G401 (cell line): Measurements from ENCODE around the gene DENND4A. TPM values are rescaled to one million over a fixed set of nuclear protein-coding genes. Genes with fewer than 3 reads are reported as not detected.
"Not testable (repeated sequence)": the region's sequence is repeated elsewhere in the genome, so short reads cannot be mapped to it uniquely, and the experiment has no call there.

Experiments
- DNase-seq: peaks from one replicate; pipeline ENCODE4 v3.0.0-alpha.2; 2015; ENCODE audit warnings: low spot score
- in situ Hi-C: cut with HindIII; loops from 2 replicates; pipeline ENCODE4 v1.10.0; 2016; ENCODE audit warnings: low sequenced_read_pairs, mixed read lengths
- total RNA-seq: library from RNA; depleted of rRNA; stranded (reverse); fragments of >200 nt; shearing (Covaris generic); gene quantifications from 2 replicates; pipeline ENCODE4 v1.2.3, GENCODE V29; 2014

DENND4A gene
- total RNA-seq, 1 experiment from 2014 or later = 12.2 TPM

- in situ Hi-C loops = no loop called here
- DNase-seq = no peak
These were observed 30.2 kb upstream of the DENND4A start for GRCh38 chr15:65822316-65822715.

DNA sequence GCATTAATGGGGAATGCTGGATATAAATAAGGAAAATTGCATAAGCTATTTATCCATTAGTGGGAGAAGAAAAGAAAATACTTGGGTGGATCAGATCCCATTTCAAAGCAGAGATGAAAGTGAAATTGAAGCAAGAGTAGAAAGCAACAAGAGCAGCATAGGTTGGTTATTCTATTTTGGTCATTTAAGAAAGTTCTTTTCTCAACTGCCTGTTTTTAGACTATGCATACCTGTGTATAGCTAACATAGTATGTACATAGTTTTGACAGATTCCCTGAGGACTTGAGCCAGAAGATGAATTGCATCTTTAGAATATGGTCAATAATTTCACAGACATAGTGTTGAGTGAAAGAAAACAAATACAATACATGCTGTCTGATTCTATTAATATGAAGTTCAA, 29.0 kb upstream of the DENND4A start:
- DNase-seq = no peak
- in situ Hi-C loops = no loop called here

GRCh38 chr15:65819563-65819960, 27.5 kb upstream of the DENND4A start:
- in situ Hi-C loops = no loop called here

GRCh38 chr15:65818927-65819562, 27.0 kb upstream of the DENND4A start:
- in situ Hi-C loops = no loop called here
- no peak for DNase-seq

More at GRCh38 chr15:65819563-65819960, 27.5 kb upstream of the DENND4A start:
- DNase-seq = no peak

GRCh38 chr15:65816441-65816840, 24.3 kb upstream of the DENND4A start:
- in situ Hi-C loops = no loop called here
- no peak for DNase-seq

DNA sequence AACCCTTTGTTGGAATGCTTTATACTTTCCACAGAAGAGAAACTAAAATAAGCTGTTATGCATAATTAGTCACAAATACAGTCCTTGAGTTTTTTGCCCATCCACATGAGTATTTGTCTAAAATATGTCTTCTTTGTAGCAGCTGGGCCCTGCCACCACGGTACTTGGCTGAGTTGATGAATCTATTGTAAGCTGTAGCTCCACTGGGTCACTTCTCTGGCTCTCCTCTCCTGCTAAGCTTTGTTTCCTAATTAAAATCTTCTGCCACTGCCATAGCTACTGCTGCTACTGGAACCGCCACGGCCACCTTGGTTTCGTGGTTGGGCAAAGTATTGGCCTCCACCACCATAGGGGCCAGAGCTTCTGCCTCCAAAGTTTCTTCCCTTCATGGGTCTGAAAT, 23.9 kb upstream of the DENND4A start:
- in situ Hi-C loops, DNase-seq: not testable (repeated sequence)

- in situ Hi-C loops, DNase-seq: not testable (repeated sequence)
These were observed 22.2 kb upstream of the DENND4A start for GRCh38 chr15:65814271-65814670.

- in situ Hi-C loops = no loop called here
- DNase-seq = no peak
These were observed 20.8 kb upstream of the DENND4A start for GRCh38 chr15:65812916-65813315.

DNA sequence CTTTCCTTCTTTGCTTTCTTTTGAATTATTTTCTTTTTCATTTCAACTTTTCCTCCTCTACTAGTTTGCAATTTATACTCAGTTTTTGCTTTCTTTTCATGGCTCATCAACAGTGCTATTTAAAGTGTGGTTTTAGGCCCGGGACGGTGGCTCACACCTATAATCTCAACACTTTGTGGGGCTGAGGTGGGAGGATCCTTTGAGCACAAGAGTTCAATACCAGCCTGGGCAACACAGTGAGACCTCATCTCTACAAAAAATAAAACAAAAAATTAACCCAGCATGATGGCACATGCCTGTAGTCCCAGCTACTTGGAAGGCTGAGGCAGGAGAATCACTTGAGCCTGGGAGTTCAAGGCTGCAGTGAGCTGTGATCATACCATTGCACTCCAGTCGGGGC, 20.4 kb upstream of the DENND4A start:
- in situ Hi-C loops = no loop called here
- DNase-seq = no peak

DNA sequence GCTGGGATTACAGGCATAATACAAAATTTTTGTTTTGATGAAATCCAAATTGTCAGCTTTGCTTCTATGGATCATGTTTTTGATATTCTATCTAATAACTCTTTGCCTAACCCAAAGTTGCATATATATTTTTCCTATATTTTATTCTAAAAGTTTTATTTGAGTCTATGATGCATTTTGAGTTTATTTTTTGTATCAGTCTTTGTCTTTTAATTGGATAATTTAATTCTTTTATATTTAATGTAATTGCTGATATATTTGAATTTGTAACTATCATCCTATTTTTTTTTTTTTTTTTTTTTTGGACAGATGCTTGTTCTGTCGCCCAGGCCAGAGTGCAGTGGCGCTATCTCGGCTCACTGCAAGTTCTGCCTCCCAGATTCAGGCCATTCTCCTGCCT, 19.7 kb upstream of the DENND4A start:
- no peak for DNase-seq
- in situ Hi-C loops = no loop called here

DNA sequence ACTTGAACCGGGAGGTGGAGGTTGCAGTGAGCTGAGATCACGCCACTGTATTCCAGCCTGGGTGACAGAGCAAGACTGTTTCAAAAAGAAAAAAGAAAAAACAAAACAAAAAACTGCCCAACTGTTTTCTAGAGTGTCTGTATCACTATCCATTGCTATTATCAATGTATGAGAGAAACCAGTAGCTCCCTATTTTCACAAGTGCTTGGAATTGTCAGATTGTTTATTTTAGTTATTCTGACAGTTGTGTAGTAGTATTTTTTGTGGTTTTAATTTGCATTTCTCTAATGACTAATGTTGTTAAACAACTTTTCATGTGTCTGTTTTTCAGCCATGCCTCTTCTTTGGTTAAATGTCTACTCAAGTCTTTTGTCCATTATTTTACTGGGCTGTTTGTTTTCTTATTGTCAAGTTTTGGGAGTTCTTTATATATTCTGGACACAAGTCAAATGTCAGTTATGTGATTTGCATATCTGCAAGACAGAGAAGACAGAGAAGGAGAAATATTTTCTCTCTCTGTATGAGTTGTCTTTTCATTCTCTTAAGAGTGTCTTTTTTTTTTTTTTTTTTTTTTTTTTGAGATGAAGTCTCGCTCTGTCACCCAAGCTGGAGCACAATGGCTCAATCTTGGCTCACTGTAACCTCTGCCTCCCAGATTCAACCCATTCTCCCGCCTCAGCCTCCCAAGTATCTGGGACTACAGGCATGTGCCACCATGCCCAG, 19.1 kb upstream of the DENND4A start:
- DNase-seq, in situ Hi-C loops: not testable (repeated sequence)

- in situ Hi-C loops = no loop called here
- no peak for DNase-seq
These were observed 14.3 kb upstream of the DENND4A start for GRCh38 chr15:65806397-65806796.

GRCh38 chr15:65805019-65805745, 13.1 kb upstream of the DENND4A start:
- in situ Hi-C loops = no loop called here
- DNase-seq = no peak

DNA sequence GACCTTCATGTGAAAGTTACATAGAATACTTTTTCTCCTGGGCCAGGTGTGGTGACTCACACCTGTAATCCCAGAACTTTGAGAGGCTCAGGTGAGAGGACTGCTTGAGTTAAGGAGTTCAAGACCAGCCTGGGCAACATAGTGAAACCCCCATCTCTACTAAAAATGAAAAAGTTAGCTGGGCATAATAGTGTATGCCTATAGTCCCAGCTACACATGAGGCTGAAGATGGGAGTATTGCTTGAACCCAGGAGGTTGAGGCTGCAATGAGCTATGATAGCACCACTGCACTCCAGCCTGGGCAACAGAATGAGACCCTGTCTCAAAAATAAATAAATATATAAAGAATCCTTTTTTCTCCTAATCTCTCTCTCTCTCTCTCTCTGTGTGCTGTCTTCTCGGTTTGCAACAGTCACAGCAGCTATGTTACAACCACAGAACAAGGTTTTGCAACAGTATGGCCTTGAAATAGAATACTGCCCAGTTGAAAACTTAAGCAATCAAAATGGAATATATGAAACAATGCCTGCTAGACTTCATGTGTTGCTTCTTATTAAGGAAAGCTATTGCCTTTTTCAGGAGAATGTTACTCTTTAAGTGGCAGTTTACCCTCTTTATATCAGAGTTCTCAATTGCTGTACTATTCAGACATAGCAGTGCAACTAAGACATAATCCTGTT, 12.3 kb upstream of the DENND4A start:
- in situ Hi-C loops = no loop called here
- no peak for DNase-seq

- in situ Hi-C loops = no loop called here
- DNase-seq = no peak
These were observed 9.2 kb upstream of the DENND4A start for GRCh38 chr15:65801229-65801805.

DNA sequence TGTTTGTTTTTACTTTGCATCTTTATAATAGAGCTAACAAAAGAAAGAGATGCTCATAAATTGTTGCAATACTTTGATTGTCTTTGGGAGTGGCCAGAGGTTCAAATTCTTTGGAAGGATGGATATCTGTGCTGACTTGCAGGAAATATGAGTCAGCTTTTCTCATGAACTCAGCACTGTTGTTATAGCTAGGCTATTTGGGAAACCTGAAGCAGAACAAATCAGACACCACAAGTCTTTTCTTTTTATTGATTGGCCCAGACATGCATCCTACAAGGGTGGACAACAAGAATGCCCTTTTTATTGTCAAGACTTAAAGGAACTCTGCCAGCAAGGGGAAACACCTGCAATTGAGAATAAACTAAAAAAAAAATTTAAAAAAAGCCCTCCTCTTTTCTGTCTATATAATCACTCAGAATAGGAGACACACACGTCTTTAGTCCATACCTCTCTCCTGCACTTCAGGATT, 4.6 kb upstream of the DENND4A start:
- no peak for DNase-seq
- in situ Hi-C loops = no loop called here

- in situ Hi-C loops = no loop called here
- DNase-seq = no peak
These were observed 3.6 kb upstream of the DENND4A start for GRCh38 chr15:65795663-65796216.

- DNase-seq = no peak
- in situ Hi-C loops = no loop called here
These were observed 1.7 kb upstream of the DENND4A start for GRCh38 chr15:65793818-65794104.
